OCI-LY1 (cell line): ENCODE measurements around the gene GPHA2.

ENCODE experiments used
- H2AFZ ChIP-seq: fragments of 200-600 bp; sonication (generic), shearing (Covaris generic); 2 replicates; pipeline ENCODE4 v1.6.0; 2014; ENCODE audit warnings: antibody characterized with exemption, mild to moderate bottlenecking, low read length
- H3F3A ChIP-seq: fragments of 200-600 bp; sonication (generic), shearing (Covaris generic); 2 replicates; pipeline ENCODE4 v1.6.0; 2014; ENCODE audit warnings: mild to moderate bottlenecking, antibody characterized with exemption, low read length, moderate library complexity; ENCODE audit not compliant: insufficient read depth
- H3K27ac ChIP-seq: fragments of 200-600 bp; sonication (generic); 2 replicates; pipeline ENCODE4 v1.5.1; 2014; ENCODE audit warnings: low read length, mixed run types, mild to moderate bottlenecking, low read depth; ENCODE audit not compliant: poor library complexity, severe bottlenecking
- H3K27me3 ChIP-seq: fragments of 200-600 bp; sonication (generic); 2 replicates; pipeline ENCODE4 v1.6.0; 2014; ENCODE audit warnings: antibody characterized with exemption, mild to moderate bottlenecking, low read length, moderate library complexity; ENCODE audit not compliant: insufficient read depth
- H3K36me3 ChIP-seq: fragments of 200-600 bp; sonication (generic); 2 replicates; pipeline ENCODE4 v1.6.1; 2014; ENCODE audit warnings: mild to moderate bottlenecking, antibody characterized with exemption, low read length, moderate library complexity, mixed read lengths; ENCODE audit not compliant: insufficient read depth
- H3K4me1 ChIP-seq: fragments of 200-600 bp; sonication (generic); 2 replicates; pipeline ENCODE4 v1.5.1; 2014; ENCODE audit warnings: mild to moderate bottlenecking, low read length, moderate library complexity; ENCODE audit not compliant: insufficient read depth, severe bottlenecking
- H3K4me2 ChIP-seq: fragments of 200-600 bp; sonication (generic), shearing (Covaris generic); 2 replicates; pipeline ENCODE4 v1.6.1; 2014; ENCODE audit warnings: low read length
- H3K4me3 ChIP-seq: fragments of 200-600 bp; sonication (generic); 2 replicates; pipeline ENCODE4 v1.5.1; 2014; ENCODE audit warnings: low read length, low read depth, mild to moderate bottlenecking, mixed read lengths; ENCODE audit not compliant: poor library complexity, severe bottlenecking
- H3K79me2 ChIP-seq: fragments of 200-600 bp; shearing (Covaris generic); 2 replicates; pipeline ENCODE4 v1.6.1; 2016; ENCODE audit warnings: mixed run types, low read length, mixed read lengths; ENCODE audit not compliant: insufficient read depth
- H3K9ac ChIP-seq: fragments of 200-600 bp; sonication (generic), shearing (Covaris generic); 2 replicates; pipeline ENCODE4 v1.6.1; 2014; ENCODE audit warnings: mild to moderate bottlenecking, low read length, mixed read lengths
- H3K9me2 ChIP-seq: fragments of 200-600 bp; sonication (generic), shearing (Covaris generic); 2 replicates; pipeline ENCODE4 v1.6.1; 2014; ENCODE audit warnings: low read depth, mild to moderate bottlenecking, low read length, mixed read lengths
- H3K9me3 ChIP-seq: fragments of 200-600 bp; shearing (Covaris generic); 2 replicates; pipeline ENCODE4 v1.6.1; 2014; ENCODE audit warnings: low read length, mixed read lengths
- H4K20me1 ChIP-seq: fragments of 200-600 bp; sonication (generic), shearing (Covaris generic); 2 replicates; pipeline ENCODE4 v1.6.0; 2016; ENCODE audit warnings: mild to moderate bottlenecking, low read length; ENCODE audit not compliant: insufficient read depth
- CTCF ChIP-seq: fragments of 200-600 bp; sonication (generic), shearing (Covaris generic); IDR thresholded peaks from 2 replicates; pipeline ENCODE4 v1.5.1; 2017; ENCODE audit warnings: mild to moderate bottlenecking, antibody characterized with exemption, low read length, moderate library complexity, mixed read lengths
- EZH2 ChIP-seq: fragments of 200-600 bp; sonication (generic), shearing (Covaris generic); IDR thresholded peaks from 2 replicates; pipeline ENCODE4 v1.8.0; 2017; ENCODE audit warnings: borderline replicate concordance, mixed run types, mild to moderate bottlenecking, antibody characterized with exemption, low read length, moderate library complexity, mixed read lengths

Gene GPHA2

GRCh38 chr11:64933213-64933934 is 2.3 kb downstream of the GPHA2 start:
- H2AFZ ChIP-seq: no peak overlapping the region
- no peak overlapping the region for H3K9ac ChIP-seq
- no peaks in the 10 kb centered on the region for H3K4me1 ChIP-seq
- H3K27me3 ChIP-seq: no peaks in the 10 kb centered on the region; the same call in 1 of the 2 replicates
- no peaks in the 10 kb centered on the region for H4K20me1 ChIP-seq
- TF ChIP-seq EZH2 (no peak), CTCF (no peak)
- H3K79me2 ChIP-seq: no peaks in the 10 kb centered on the region
- no peaks in the 10 kb centered on the region for H3K9me3 ChIP-seq
- H3K9me2 ChIP-seq: no peaks in the 10 kb centered on the region
- H3K27ac ChIP-seq: no peak overlapping the region
- H3F3A ChIP-seq: no peaks in the 10 kb centered on the region
- no peak overlapping the region for H3K4me3 ChIP-seq
- no peak overlapping the region for H3K4me2 ChIP-seq
- peaks cover 33% of the 10 kb centered on the region for H3K36me3 ChIP-seq

- Histone ChIP-seq H3K79me2 (no peaks in the 10 kb centered on the region), H3F3A (no peaks in the 10 kb centered on the region), H3K4me1 (no peaks in the 10 kb centered on the region), H3K9ac (no peak overlapping the region), H3K4me3 (no peak overlapping the region), H3K4me2 (no peak overlapping the region), H4K20me1 (no peaks in the 10 kb centered on the region), H3K9me2 (no peaks in the 10 kb centered on the region), H3K36me3 (peaks cover 33% of the 10 kb centered on the region), H2AFZ (no peak overlapping the region), H3K9me3 (no peaks in the 10 kb centered on the region), H3K27ac (no peak overlapping the region), H3K27me3 (no peaks in the 10 kb centered on the region)
- TF ChIP-seq CTCF: no peak
- no peak for TF ChIP-seq EZH2
These were observed 3.4 kb downstream of the GPHA2 start for GRCh38 chr11:64932324-64932723.

- Histone ChIP-seq H3K9ac (no peak overlapping the region), H3K4me1 (peaks cover 2% of the 10 kb centered on the region), H3K27ac (no peak overlapping the region), H3K9me3 (no peaks in the 10 kb centered on the region), H3K4me2 (no peak overlapping the region), H3K27me3 (no peaks in the 10 kb centered on the region), H3K79me2 (no peaks in the 10 kb centered on the region), H3K36me3 (peaks cover 33% of the 10 kb centered on the region), H3F3A (no peaks in the 10 kb centered on the region), H2AFZ (no peak overlapping the region), H4K20me1 (no peaks in the 10 kb centered on the region), H3K9me2 (no peaks in the 10 kb centered on the region), H3K4me3 (no peak overlapping the region)
- TF ChIP-seq EZH2: no peak
- no peak for TF ChIP-seq CTCF
These were observed 4.4 kb downstream of the GPHA2 start for GRCh38 chr11:64931290-64931689.
